OCI-LY3 (cell line): ENCODE results near the gene EMP1.

Source experiments
- CTCF ChIP-seq: fragments of 200-600, 300-600 bp; sonication (generic); IDR thresholded peaks from 2 replicates; pipeline ENCODE4 v1.5.1; 2014; ENCODE audit warnings: antibody characterized with exemption, low read length, low read depth
- EZH2phosphoT487 ChIP-seq: fragments of 200-600 bp; shearing (Covaris generic); IDR thresholded peaks from 2 replicates; pipeline ENCODE4 v1.6.1; 2018; ENCODE audit warnings: antibody characterized with exemption, mixed run types, low read depth

GRCh38 chr12:13243516-13244070, 47.1 kb downstream of the EMP1 start:
- TF ChIP-seq CTCF: no peak
- TF ChIP-seq EZH2phosphoT487: no peak
